Uterus (tissue), 4 donors: ENCODE results near the gene PLEKHA7. TPM values are rescaled to one million over a fixed set of nuclear protein-coding genes. Genes with fewer than 3 reads are reported as not detected.
"Not testable (repeated sequence)": the region's sequence is repeated elsewhere in the genome, so short reads cannot be mapped to it uniquely, and the experiment has no call there.

Experiments
- DNase-seq, 2 donors: peaks; one replicate each; pipeline ENCODE4 v3.0.0-alpha.2; 2019 to 2020
- H3K27ac ChIP-seq, 2 donors: fragments of 200-600 bp; sonication (generic); 1 replicate in 1 of 2; 2 replicates in 1 of 2; pipeline ENCODE4 v1.5.1; 2016 to 2018
- H3K27me3 ChIP-seq, 2 donors: fragments of 200-600 bp; sonication (generic); one replicate each; pipeline ENCODE4 v1.5.1; 2018 to 2019; ENCODE audit warnings: control low read depth in 1 of 2
- H3K36me3 ChIP-seq, 2 donors: fragments of 200-600 bp; sonication (generic); one replicate each; pipeline ENCODE4 v1.5.1; 2019; ENCODE audit warnings: control low read depth in 1 of 2
- H3K4me1 ChIP-seq, 2 donors: fragments of 200-600 bp; sonication (generic); one replicate each; pipeline ENCODE4 v1.5.1; 2018 to 2019; ENCODE audit warnings: control low read depth in 1 of 2
- H3K4me3 ChIP-seq, 2 donors: fragments of 200-600 bp; sonication (generic); 1 replicate in 1 of 2; 2 replicates in 1 of 2; pipeline ENCODE4 v1.5.1; 2018 to 2019; ENCODE audit warnings: mild to moderate bottlenecking in 1 of 2
- H3K9me3 ChIP-seq, 2 donors: fragments of 200-600 bp; sonication (generic); one replicate each; pipeline ENCODE4 v1.5.1; 2019; ENCODE audit warnings: control low read depth in 1 of 2
- CTCF ChIP-seq, 4 experiments: fragments of 200-600 bp in 2 of 4; fragments of 450-650 bp in 2 of 4; sonication (generic) in 2 of 4; IDR thresholded peaks; one replicate each; pipeline ENCODE4 v1.5.1; 2016 to 2019; ENCODE audit warnings: antibody characterized with exemption in 4 of 4, mild to moderate bottlenecking in 2 of 4, moderate library complexity in 1 of 4
- POLR2A ChIP-seq, 2 donors: fragments of 450-650 bp; IDR thresholded peaks; one replicate each; pipeline ENCODE4 v1.6.1; 2016; ENCODE audit warnings: antibody characterized with exemption in 2 of 2, mild to moderate bottlenecking in 1 of 2, moderate library complexity in 1 of 2
- intact Hi-C: fragments of 100-400 bp; cut with DNase I; formaldehyde crosslinking; loops from one replicate; pipeline ENCODE4 v1.15.1; 2023; ENCODE audit warnings: low total_unique reads
- total RNA-seq, 4 donors: library from RNA; depleted of rRNA in 3 of 4; stranded (reverse); fragments of >200 nt in 3 of 4; gene quantifications; one replicate each; pipeline versions ENCODE4 v1.1.0 to v1.2.4, GENCODE V29; 2014 to 2023
- donor health status: DM: yes; HTN: yes; CAD: no.

The PLEKHA7 gene
- total RNA-seq, 4 donors from 2014 or later: 13.3 to 38.2 (median 26.7) TPM

- Histone ChIP-seq H3K4me1 (no peaks in the 10 kb centered on the region), H3K4me3 (no peak overlapping the region), H3K36me3 (no peaks in the 10 kb centered on the region), H3K9me3 (no peaks in the 10 kb centered on the region), H3K27ac (no peak overlapping the region), H3K27me3 (no peaks in the 10 kb centered on the region)
- DNase-seq: no peak
- TF ChIP-seq POLR2A (IDR thresholded peaks at IDR 0.05) (no peak), CTCF (IDR thresholded peaks at IDR 0.05) (no peak)
- intact Hi-C loops: no loop called here
These were observed 139.8 kb downstream of the PLEKHA7 start for GRCh38 chr11:16874275-16874975.

- TF ChIP-seq POLR2A (IDR thresholded peaks at IDR 0.05) (no peak), CTCF (IDR thresholded peaks at IDR 0.05) (no peak)
- no peaks in the 10 kb centered on the region for H3K4me1 ChIP-seq
- intact Hi-C loops: no loop called here
- H3K27me3 ChIP-seq: no peaks in the 10 kb centered on the region
- H3K36me3 ChIP-seq: no peaks in the 10 kb centered on the region
- DNase-seq: no peak
- H3K4me3 ChIP-seq: no peak overlapping the region
- H3K9me3 ChIP-seq: no peaks in the 10 kb centered on the region
- H3K27ac ChIP-seq: no peak overlapping the region
These were observed 140.9 kb downstream of the PLEKHA7 start for GRCh38 chr11:16873289-16873688.

- H3K27ac ChIP-seq: no peak overlapping the region
- no peak for DNase-seq
- no peaks in the 10 kb centered on the region for H3K27me3 ChIP-seq
- TF ChIP-seq POLR2A (IDR thresholded peaks at IDR 0.05): no peak
- no peak overlapping the region for H3K4me3 ChIP-seq
- no peaks in the 10 kb centered on the region for H3K4me1 ChIP-seq
- no peaks in the 10 kb centered on the region for H3K9me3 ChIP-seq
- intact Hi-C loops: no loop called here
- H3K36me3 ChIP-seq: no peaks in the 10 kb centered on the region
These were observed 142.8 kb downstream of the PLEKHA7 start for GRCh38 chr11:16871368-16871767.

GRCh38 chr11:16867097-16867496 is 147.1 kb downstream of the PLEKHA7 start:
- Histone ChIP-seq H3K4me1 (no peaks in the 10 kb centered on the region), H3K27me3 (no peaks in the 10 kb centered on the region), H3K4me3 (no peak overlapping the region), H3K27ac (no peak overlapping the region), H3K36me3 (no peaks in the 10 kb centered on the region), H3K9me3 (no peaks in the 10 kb centered on the region)
- TF ChIP-seq POLR2A (IDR thresholded peaks at IDR 0.05) (no peak), CTCF (IDR thresholded peaks at IDR 0.05) (no peak)
- intact Hi-C loops: no loop called here
- DNase-seq: no peak

GRCh38 chr11:16864428-16864827 is 149.8 kb downstream of the PLEKHA7 start:
- intact Hi-C loops, H3K27ac ChIP-seq, DNase-seq, H3K4me3 ChIP-seq, H3K4me1 ChIP-seq, H3K27me3 ChIP-seq, H3K36me3 ChIP-seq, H3K9me3 ChIP-seq: not testable (repeated sequence)

GRCh38 chr11:16863389-16863788 is 150.8 kb downstream of the PLEKHA7 start:
- Histone ChIP-seq H3K27me3 (no peaks in the 10 kb centered on the region), H3K4me1 (no peaks in the 10 kb centered on the region), H3K36me3 (no peaks in the 10 kb centered on the region), H3K4me3 (no peak overlapping the region), H3K27ac (no peak overlapping the region), H3K9me3 (no peaks in the 10 kb centered on the region)
- intact Hi-C loops: no loop called here
- TF ChIP-seq POLR2A (IDR thresholded peaks at IDR 0.05): no peak
- TF ChIP-seq CTCF (IDR thresholded peaks at IDR 0.05): no peak
- DNase-seq: no peak
